ENCODE measurements around the gene RHBDF1. TPM values are rescaled to one million over a fixed set of nuclear protein-coding genes. Genes with fewer than 3 reads are reported as not detected.

RHBDF1 gene
- total and polyA plus RNA-seq, 9 of the 15 experiments (the other 6 are each of a cell fraction or from before 2014, with no cell fraction given): 1.0 to 8.2 (median 4.2) TPM

- TF ChIP-seq ZNF592 (IDR thresholded peaks at IDR 0.05): no peak
- TF ChIP-seq SPI1 (IDR thresholded peaks at IDR 0.05; ENCODE audit: borderline replicate concordance, low read depth, low read length): peak; percentile 78
- TF ChIP-seq, protein P1, sequence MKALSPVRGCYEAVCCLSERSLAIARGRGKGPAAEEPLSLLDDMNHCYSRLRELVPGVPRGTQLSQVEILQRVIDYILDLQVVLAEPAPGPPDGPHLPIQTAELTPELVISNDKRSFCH (CRISPR knock-in tag; IDR thresholded peaks at IDR 0.05): no peak
- TF ChIP-seq, protein P1 (tag; IDR thresholded peaks at IDR 0.05): peak; percentile 17; the same call in 1 of the 2 replicates
- TF ChIP-seq DPF2 (IDR thresholded peaks at IDR 0.05): peak; percentile 20; the same call in 1 of the 2 replicates
- TF ChIP-seq NR4A1 (CRISPR knock-in tag; IDR thresholded peaks at IDR 0.05): 0 out of 2 replicates have a peak, but pooled peaks have one; percentile 74
- no peak for TF ChIP-seq NR4A1 (tag; IDR thresholded peaks at IDR 0.05)
- peak in 1 of 2 experiments; percentile 79; a peak in 2 of 4 replicates for TF ChIP-seq ETV6 (IDR thresholded peaks at IDR 0.05; ENCODE audit: borderline replicate concordance in 1 of 2, low read depth in 2 of 2, low read length in 1 of 2)
- no peak for TF ChIP-seq ETV6 (CRISPR knock-in tag; IDR thresholded peaks at IDR 0.05; ENCODE audit: borderline replicate concordance)
- no peak for TF ChIP-seq NFATC3 (IDR thresholded peaks at IDR 0.05)
- peak; percentile 99 for TF ChIP-seq CEBPG (CRISPR knock-in tag; IDR thresholded peaks at IDR 0.05)
- peak; percentile 99 to 100 for TF ChIP-seq CEBPG (tag; conservative IDR thresholded peaks at IDR 0.05 in 1 of 2, IDR thresholded peaks at IDR 0.05 in 1 of 2)
- TF ChIP-seq, protein P2, sequence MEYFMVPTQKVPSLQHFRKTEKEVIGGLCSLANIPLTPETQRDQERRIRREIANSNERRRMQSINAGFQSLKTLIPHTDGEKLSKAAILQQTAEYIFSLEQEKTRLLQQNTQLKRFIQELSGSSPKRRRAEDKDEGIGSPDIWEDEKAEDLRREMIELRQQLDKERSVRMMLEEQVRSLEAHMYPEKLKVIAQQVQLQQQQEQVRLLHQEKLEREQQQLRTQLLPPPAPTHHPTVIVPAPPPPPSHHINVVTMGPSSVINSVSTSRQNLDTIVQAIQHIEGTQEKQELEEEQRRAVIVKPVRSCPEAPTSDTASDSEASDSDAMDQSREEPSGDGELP (CRISPR knock-in tag; IDR thresholded peaks at IDR 0.05; ENCODE audit: borderline replicate concordance): peak; percentile 93
- TF ChIP-seq ZC3H8 (IDR thresholded peaks at IDR 0.05): no peak
- TF ChIP-seq ZZZ3 (IDR thresholded peaks at IDR 0.05): no peak
- peak; percentile 60 for TF ChIP-seq NR2C1 (IDR thresholded peaks at IDR 0.05)
- no peak; the same call in none of the 2 replicates for TF ChIP-seq NR2C1 (tag; IDR thresholded peaks at IDR 0.05)
- TF ChIP-seq ETV1 (tag; conservative IDR thresholded peaks at IDR 0.05; ENCODE audit: low read depth): 0 out of 2 replicates have a peak, but pooled peaks have one; percentile 57
- TF ChIP-seq, protein P3, sequence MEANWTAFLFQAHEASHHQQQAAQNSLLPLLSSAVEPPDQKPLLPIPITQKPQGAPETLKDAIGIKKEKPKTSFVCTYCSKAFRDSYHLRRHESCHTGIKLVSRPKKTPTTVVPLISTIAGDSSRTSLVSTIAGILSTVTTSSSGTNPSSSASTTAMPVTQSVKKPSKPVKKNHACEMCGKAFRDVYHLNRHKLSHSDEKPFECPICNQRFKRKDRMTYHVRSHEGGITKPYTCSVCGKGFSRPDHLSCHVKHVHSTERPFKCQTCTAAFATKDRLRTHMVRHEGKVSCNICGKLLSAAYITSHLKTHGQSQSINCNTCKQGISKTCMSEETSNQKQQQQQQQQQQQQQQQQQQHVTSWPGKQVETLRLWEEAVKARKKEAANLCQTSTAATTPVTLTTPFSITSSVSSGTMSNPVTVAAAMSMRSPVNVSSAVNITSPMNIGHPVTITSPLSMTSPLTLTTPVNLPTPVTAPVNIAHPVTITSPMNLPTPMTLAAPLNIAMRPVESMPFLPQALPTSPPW (CRISPR knock-in tag; IDR thresholded peaks at IDR 0.05): peak; percentile 97
These were observed 3.4 kb upstream of the RHBDF1 start (continued) for GRCh38 chr16:75580-76501.
